Inflammatory macrophage (primary cell): ENCODE data around the gene POLN.
A peak's percentile ranks its signal among the peaks of the same experiment; 100 is the strongest.

ENCODE experiments used
- DNase-seq, 2 donors: peaks; one replicate each; pipeline ENCODE4 v3.0.0-alpha.2; 2020 to 2022

Gene POLN

GRCh38 chr4:2057382-2058065 is 184.4 kb downstream of the POLN start:
- DNase-seq = no peak

- no peak for DNase-seq
Measured at GRCh38 chr4:2054217-2054616, 187.7 kb downstream of the POLN start.

GRCh38 chr4:2051086-2051485 is 190.8 kb downstream of the POLN start:
- no peak for DNase-seq

GRCh38 chr4:2049811-2050210 is 192.1 kb downstream of the POLN start:
- DNase-seq = no peak

GRCh38 chr4:2049381-2049780 is 192.5 kb downstream of the POLN start:
- DNase-seq = no peak

- DNase-seq = no peak
Measured at GRCh38 chr4:2048831-2049230, 193.1 kb downstream of the POLN start.

- no peak for DNase-seq
Measured at GRCh38 chr4:2047781-2048581, 193.9 kb downstream of the POLN start.

- DNase-seq = no peak
Measured at GRCh38 chr4:2047031-2047660, 194.8 kb downstream of the POLN start.

GRCh38 chr4:2046031-2046961 is 195.6 kb downstream of the POLN start:
- no peak for DNase-seq

GRCh38 chr4:2045518-2045951 is 196.4 kb downstream of the POLN start:
- DNase-seq = no peak

- no peak for DNase-seq
Measured at GRCh38 chr4:2044542-2045517, 197.1 kb downstream of the POLN start.

GRCh38 chr4:2044119-2044485 is 197.8 kb downstream of the POLN start:
- DNase-seq = no peak

GRCh38 chr4:2043396-2044118 is 198.4 kb downstream of the POLN start:
- no peak for DNase-seq

- DNase-seq = no peak
Measured at GRCh38 chr4:2042947-2043395, 198.9 kb downstream of the POLN start.

- DNase-seq = peak in 1 of 2 donors; percentile 28
Measured at GRCh38 chr4:2042204-2042946, 199.5 kb downstream of the POLN start.

- DNase-seq = peak; percentile 96
Measured at GRCh38 chr4:2041239-2042130, 200.4 kb downstream of the POLN start.

- no peak for DNase-seq
Measured at GRCh38 chr4:2040391-2041238, 201.3 kb downstream of the POLN start.

- DNase-seq = peak; percentile 50 to 76
Measured at GRCh38 chr4:2036866-2037265, 205.1 kb downstream of the POLN start.
